Bone marrow (tissue), 2 donors: ENCODE data around the gene FA2H.
"Not testable (repeated sequence)": the region's sequence is repeated elsewhere in the genome, so short reads cannot be mapped to it uniquely, and the experiment has no call there.

ENCODE experiments used
- DNase-seq, 2 donors: peaks; one replicate each; lab custom pipeline; 2025; lab: John Stamatoyannopoulos, UW

Gene FA2H

GRCh38 chr16:74769586-74770190, 4.9 kb downstream of the FA2H start:
- DNase-seq: no peak

- DNase-seq: no peak
These were observed 6.4 kb downstream of the FA2H start for GRCh38 chr16:74768239-74768638.

GRCh38 chr16:74767749-74768148, 6.9 kb downstream of the FA2H start:
- DNase-seq: no peak

- DNase-seq: no peak
These were observed 7.9 kb downstream of the FA2H start for GRCh38 chr16:74766729-74767128.

- DNase-seq: not testable (repeated sequence)
These were observed 10.4 kb downstream of the FA2H start for GRCh38 chr16:74764184-74764583.

GRCh38 chr16:74761665-74762064, 13.0 kb downstream of the FA2H start:
- DNase-seq: no peak

GRCh38 chr16:74760007-74760767, 14.4 kb downstream of the FA2H start:
- DNase-seq: no peak

- no peak for DNase-seq
These were observed 15.1 kb downstream of the FA2H start for GRCh38 chr16:74759564-74759963.

GRCh38 chr16:74758801-74759200, 15.8 kb downstream of the FA2H start:
- no peak for DNase-seq

- no peak for DNase-seq
These were observed 17.3 kb downstream of the FA2H start for GRCh38 chr16:74757349-74757748.

GRCh38 chr16:74756203-74756602, 18.4 kb downstream of the FA2H start:
- DNase-seq: no peak

- DNase-seq: no peak
These were observed 21.4 kb downstream of the FA2H start for GRCh38 chr16:74753180-74753579.

GRCh38 chr16:74752756-74753155, 21.9 kb downstream of the FA2H start:
- DNase-seq: no peak

- DNase-seq: no peak
These were observed 22.4 kb downstream of the FA2H start for GRCh38 chr16:74752258-74752657.

- DNase-seq: no peak
These were observed 23.0 kb downstream of the FA2H start for GRCh38 chr16:74751658-74752057.

GRCh38 chr16:74749291-74750055, 25.1 kb downstream of the FA2H start:
- DNase-seq: no peak

GRCh38 chr16:74748616-74749026, 26.0 kb downstream of the FA2H start:
- no peak for DNase-seq

GRCh38 chr16:74747716-74748615, 26.7 kb downstream of the FA2H start:
- no peak for DNase-seq

- no peak for DNase-seq
These were observed 28.7 kb downstream of the FA2H start for GRCh38 chr16:74745926-74746325.

- DNase-seq: no peak
These were observed 29.5 kb downstream of the FA2H start for GRCh38 chr16:74745109-74745615.

GRCh38 chr16:74744566-74744965, 30.1 kb downstream of the FA2H start:
- DNase-seq: no peak
